Measurements from ENCODE around the gene SPR. TPM values are rescaled to one million over a fixed set of nuclear protein-coding genes. Genes with fewer than 3 reads are reported as not detected.

Gene SPR
- total and polyA plus RNA-seq, 9 of the 15 experiments (the other 6 are each of a cell fraction or from before 2014, with no cell fraction given): 7.7 to 38.3 (median 26.3) TPM

DNA sequence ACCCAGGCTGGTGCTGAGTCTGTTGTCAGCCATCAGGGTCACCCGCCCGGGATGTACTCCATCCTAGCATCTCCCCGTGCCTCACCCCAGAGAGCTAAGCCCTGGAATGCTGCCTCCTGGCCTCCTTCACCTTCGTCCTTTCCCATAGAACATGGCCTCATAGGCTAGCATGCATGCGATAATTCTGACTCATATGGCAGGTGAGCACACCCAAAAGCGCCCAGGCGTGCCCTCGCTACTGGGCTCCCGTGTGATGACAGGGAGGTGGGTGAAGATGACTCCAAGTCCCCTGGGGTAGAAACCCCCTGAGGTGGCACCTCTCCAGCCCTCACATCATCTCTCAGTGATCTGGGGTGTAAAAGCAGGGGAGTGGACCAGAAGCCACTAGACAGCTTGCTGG is 7.3 kb downstream of the SPR start:
- no peaks in the 10 kb centered on the region for H3K9me1 ChIP-seq (ENCODE audit: control insufficient read depth, insufficient read depth, low read length)
- WGBS (ENCODE audit: insufficient coverage, low coverage, missing lambda C conversion rate): 37% methylated on average over 7 of the region's 9 CpGs
- in situ Hi-C loops (cut with MboI): loop anchor here (5.0 kb wide), 2 partner anchors 43 to 268 kb away; no protein-coding TSS in a partner anchor
- no peaks in the 10 kb centered on the region for H3K79me2 ChIP-seq (ENCODE audit: control insufficient read depth, insufficient read depth, low read length)
- no peak overlapping the region for H2AFZ ChIP-seq (ENCODE audit: low read depth, low read length)
- peaks cover 0 to 5% of the 10 kb centered on the region in 2 experiments; a peak in 1 of 5 replicates for H3K4me1 ChIP-seq (replicated peaks in 1 of 2; ENCODE audit: control insufficient read depth in 2 of 2, insufficient read depth in 2 of 2, low read length in 2 of 2)
- ChIA-PET POLR2A (no interaction called here), CTCF (ENCODE audit: low intra/inter-chr PET ratio) (interaction anchor here (2.3 to 6.2 kb wide), 4 partner anchors 79 to 282 kb away, joined by 11 to 56 read pairs (median 21); no protein-coding TSS in a partner anchor)
- no TSS peak for BruUV-seq (replicated peaks)
- no peak overlapping the region for H3K27ac ChIP-seq (ENCODE audit: extremely low read depth, low read depth, low read length)
- intact Hi-C loops (cut with micrococcal nuclease): loop anchor here (5.0 kb wide), 1 partner anchor 178 kb away; the partner anchor contains the start of gene SFXN5
- ATAC-seq (no peak), DNase-seq (ENCODE audit: extremely low read depth in 1 of 4, low spot score in 3 of 4) (no peak), FAIRE-seq (no peak)
- H4K20me1 ChIP-seq (replicated peaks; ENCODE audit: control insufficient read depth, insufficient read depth, low read length): peaks cover 11% of the 10 kb centered on the region
- no peak overlapping the region for H3K4me3 ChIP-seq
- H3K4me2 ChIP-seq (ENCODE audit: insufficient read depth, low read length): no peak overlapping the region
- peaks cover 19% of the 10 kb centered on the region; the same call in 1 of the 3 replicates for H3K36me3 ChIP-seq (ENCODE audit: control insufficient read depth, insufficient read depth, low read length)
- H3K27me3 ChIP-seq (ENCODE audit: control insufficient read depth in 2 of 2, insufficient read depth in 2 of 2, low read length in 2 of 2): peaks cover 4 to 45% of the 10 kb centered on the region in 2 experiments; a peak in 3 of 5 replicates
- H3K9me3 ChIP-seq (replicated peaks; ENCODE audit: control insufficient read depth, insufficient read depth, low read depth, low read length): no peaks in the 10 kb centered on the region
- no peak for TF ChIP-seq ZNF384 (IDR thresholded peaks at IDR 0.05; ENCODE audit: low read depth, low read length)
- H3K9ac ChIP-seq (ENCODE audit: insufficient read depth in 1 of 2, low read depth in 2 of 2, low read length in 2 of 2): no peak overlapping the region

DNA sequence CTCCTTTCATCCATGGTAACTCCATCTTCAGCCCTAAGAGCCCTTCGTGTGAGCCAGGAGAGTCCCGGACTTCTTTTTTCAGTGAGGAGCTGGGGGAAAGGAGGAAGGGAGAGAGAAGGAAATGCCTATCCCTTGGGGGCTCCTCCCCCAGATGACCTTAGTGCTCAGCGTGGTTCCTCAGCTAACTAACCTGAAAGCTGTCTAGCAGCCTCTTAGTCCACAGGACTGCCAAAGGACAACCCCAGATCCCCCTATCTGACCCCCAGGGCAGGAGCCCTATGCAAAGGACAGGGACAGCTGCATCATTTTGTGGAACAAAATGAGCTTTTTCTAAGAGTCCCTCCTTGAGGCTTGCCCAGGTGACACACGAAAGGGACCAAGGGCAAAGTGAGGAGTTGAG is 7.9 kb downstream of the SPR start:
- no peak overlapping the region for H3K4me2 ChIP-seq (ENCODE audit: insufficient read depth, low read length)
- 2% methylated on average over 4 of the region's 4 CpGs for WGBS (ENCODE audit: insufficient coverage, low coverage, missing lambda C conversion rate)
- peaks cover 4 to 45% of the 10 kb centered on the region in 2 experiments; a peak in 3 of 5 replicates for H3K27me3 ChIP-seq (ENCODE audit: control insufficient read depth in 2 of 2, insufficient read depth in 2 of 2, low read length in 2 of 2)
- H3K27ac ChIP-seq (ENCODE audit: extremely low read depth, low read depth, low read length): no peak overlapping the region
- peaks cover 0 to 5% of the 10 kb centered on the region in 2 experiments; a peak in 1 of 5 replicates for H3K4me1 ChIP-seq (replicated peaks in 1 of 2; ENCODE audit: control insufficient read depth in 2 of 2, insufficient read depth in 2 of 2, low read length in 2 of 2)
- H4K20me1 ChIP-seq (replicated peaks; ENCODE audit: control insufficient read depth, insufficient read depth, low read length): peaks cover 11% of the 10 kb centered on the region
- ATAC-seq: no peak
- H3K9me1 ChIP-seq (ENCODE audit: control insufficient read depth, insufficient read depth, low read length): no peaks in the 10 kb centered on the region
- no peak for DNase-seq (ENCODE audit: extremely low read depth in 1 of 4, low spot score in 3 of 4)
- no peak for FAIRE-seq
- ChIA-PET CTCF (ENCODE audit: low intra/inter-chr PET ratio) (interaction anchor here (3.4 to 6.2 kb wide), 2 partner anchors 269 to 282 kb away, joined by 26 to 56 read pairs; no protein-coding TSS in a partner anchor), POLR2A (interaction anchor here (1.4 kb wide), 1 partner anchor 132 kb away, joined by 4 read pairs; no protein-coding TSS in a partner anchor)
- intact Hi-C loops (cut with micrococcal nuclease): no loop called here
- no peaks in the 10 kb centered on the region for H3K9me3 ChIP-seq (replicated peaks; ENCODE audit: control insufficient read depth, insufficient read depth, low read depth, low read length)
- peaks cover 16% of the 10 kb centered on the region; the same call in 1 of the 3 replicates for H3K36me3 ChIP-seq (ENCODE audit: control insufficient read depth, insufficient read depth, low read length)
- H3K9ac ChIP-seq (ENCODE audit: insufficient read depth in 1 of 2, low read depth in 2 of 2, low read length in 2 of 2): no peak overlapping the region; a peak in 1 of 4 replicates
- no peaks in the 10 kb centered on the region for H3K79me2 ChIP-seq (ENCODE audit: control insufficient read depth, insufficient read depth, low read length)
- in situ Hi-C loops (cut with MboI): no loop called here
- no TSS peak for BruUV-seq (replicated peaks)
- no peak overlapping the region; the same call in 1 of the 2 replicates for H2AFZ ChIP-seq (ENCODE audit: low read depth, low read length)
- H3K4me3 ChIP-seq: no peak overlapping the region
- TF ChIP-seq ZNF121 (CRISPR knock-in tag; conservative IDR thresholded peaks at IDR 0.05) (no peak), PURB (CRISPR knock-in tag; IDR thresholded peaks at IDR 0.05; ENCODE audit: low read depth) (no peak), HEY1 (CRISPR knock-in tag; IDR thresholded peaks at IDR 0.05; ENCODE audit: borderline replicate concordance) (no peak), CHD2 (IDR thresholded peaks at IDR 0.05; ENCODE audit: low read depth, low read length) (no peak), ARID2 (IDR thresholded peaks at IDR 0.05) (no peak), MCM2 (IDR thresholded peaks at IDR 0.05; ENCODE audit: low read depth) (no peak), SRSF7 (optimal IDR thresholded peaks at IDR 0.05; ENCODE audit: low read depth, low read length) (no peak), ZNF408 (CRISPR knock-in tag; IDR thresholded peaks at IDR 0.05; ENCODE audit: low read depth) (no peak), ZC3H8 (IDR thresholded peaks at IDR 0.05) (no peak), EHMT2 (IDR thresholded peaks at IDR 0.05) (no peak), HNRNPH1 (optimal IDR thresholded peaks at IDR 0.05; ENCODE audit: low read depth, low read length) (no peak), FOXA1 (IDR thresholded peaks at IDR 0.05; ENCODE audit: borderline replicate concordance) (no peak), CTBP1 (IDR thresholded peaks at IDR 0.05; ENCODE audit: borderline replicate concordance) (no peak)
- TF ChIP-seq, protein P1, sequence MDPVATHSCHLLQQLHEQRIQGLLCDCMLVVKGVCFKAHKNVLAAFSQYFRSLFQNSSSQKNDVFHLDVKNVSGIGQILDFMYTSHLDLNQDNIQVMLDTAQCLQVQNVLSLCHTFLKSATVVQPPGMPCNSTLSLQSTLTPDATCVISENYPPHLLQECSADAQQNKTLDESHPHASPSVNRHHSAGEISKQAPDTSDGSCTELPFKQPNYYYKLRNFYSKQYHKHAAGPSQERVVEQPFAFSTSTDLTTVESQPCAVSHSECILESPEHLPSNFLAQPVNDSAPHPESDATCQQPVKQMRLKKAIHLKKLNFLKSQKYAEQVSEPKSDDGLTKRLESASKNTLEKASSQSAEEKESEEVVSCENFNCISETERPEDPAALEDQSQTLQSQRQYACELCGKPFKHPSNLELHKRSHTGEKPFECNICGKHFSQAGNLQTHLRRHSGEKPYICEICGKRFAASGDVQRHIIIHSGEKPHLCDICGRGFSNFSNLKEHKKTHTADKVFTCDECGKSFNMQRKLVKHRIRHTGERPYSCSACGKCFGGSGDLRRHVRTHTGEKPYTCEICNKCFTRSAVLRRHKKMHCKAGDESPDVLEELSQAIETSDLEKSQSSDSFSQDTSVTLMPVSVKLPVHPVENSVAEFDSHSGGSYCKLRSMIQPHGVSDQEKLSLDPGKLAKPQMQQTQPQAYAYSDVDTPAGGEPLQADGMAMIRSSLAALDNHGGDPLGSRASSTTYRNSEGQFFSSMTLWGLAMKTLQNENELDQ (CRISPR knock-in tag; IDR thresholded peaks at IDR 0.05; ENCODE audit: borderline replicate concordance): no peak

Data from K562 (cell line).